GM19438 (cell line): ENCODE measurements around the gene HLCS.

Experiments
- ATAC-seq: cut with Tn5 transposase; IDR thresholded peaks from one replicate; pipeline ENCODE4 v1.9.1; 2021; ENCODE audit warnings: low read depth; ENCODE audit not compliant: unreplicated experiment

The HLCS gene

DNA sequence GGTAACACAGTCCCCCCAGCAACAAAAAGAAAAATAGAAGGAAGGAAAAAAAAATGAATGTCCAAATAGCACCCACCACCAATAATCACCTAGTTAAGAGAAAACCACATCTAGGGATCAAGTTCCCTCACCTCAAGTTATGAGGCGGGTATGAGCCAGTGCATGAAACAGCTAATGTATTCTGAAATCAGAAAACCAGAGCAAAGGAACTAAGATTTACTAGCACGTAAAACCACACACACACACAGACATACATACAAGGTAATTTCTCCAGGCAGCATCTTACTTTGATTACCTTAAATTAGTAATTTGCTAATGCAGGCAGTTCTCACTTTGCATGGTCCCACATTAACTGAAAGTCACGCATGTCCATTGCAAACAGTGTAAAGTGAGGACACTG lies 109.8 kb downstream of the HLCS start:
- ATAC-seq: no peak

DNA sequence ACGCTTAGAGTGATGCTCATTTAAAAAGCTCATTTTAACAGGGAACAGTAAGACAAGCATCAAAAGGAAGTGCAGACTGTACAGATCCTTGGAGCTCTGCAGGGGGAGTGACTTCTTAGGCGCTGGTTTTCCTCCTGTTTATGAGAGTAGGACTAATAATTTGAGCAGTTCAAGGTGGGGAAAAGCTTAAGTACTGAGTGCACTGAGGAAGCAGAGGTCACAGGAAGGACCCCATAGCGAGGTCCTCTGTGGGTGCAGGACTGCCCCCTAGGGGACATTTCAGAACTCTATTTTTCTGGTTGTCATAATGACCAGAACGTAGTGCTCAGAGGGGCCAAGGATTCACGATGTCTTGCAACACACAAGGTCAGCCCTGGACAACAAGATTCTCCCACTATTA lies 112.1 kb downstream of the HLCS start:
- no peak for ATAC-seq

DNA sequence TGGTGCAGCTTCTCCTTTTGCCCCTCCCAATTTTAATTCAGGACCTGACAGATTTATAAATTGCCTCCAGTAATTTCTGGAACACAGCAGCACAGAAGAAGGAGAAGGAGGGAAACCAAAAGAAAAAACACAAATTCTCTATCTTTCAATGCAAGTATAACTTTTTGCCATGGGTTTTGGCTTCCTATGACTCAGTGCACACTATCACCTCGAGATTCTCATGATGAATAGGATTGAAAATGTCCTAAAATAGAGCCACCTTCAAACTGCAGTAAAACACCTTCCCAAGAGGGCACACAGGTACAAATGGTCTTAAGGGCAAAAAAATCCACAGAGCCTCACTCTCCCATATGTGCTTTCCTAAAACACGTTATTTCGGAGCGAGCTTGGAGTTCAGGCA lies 113.6 kb downstream of the HLCS start:
- ATAC-seq: no peak

DNA sequence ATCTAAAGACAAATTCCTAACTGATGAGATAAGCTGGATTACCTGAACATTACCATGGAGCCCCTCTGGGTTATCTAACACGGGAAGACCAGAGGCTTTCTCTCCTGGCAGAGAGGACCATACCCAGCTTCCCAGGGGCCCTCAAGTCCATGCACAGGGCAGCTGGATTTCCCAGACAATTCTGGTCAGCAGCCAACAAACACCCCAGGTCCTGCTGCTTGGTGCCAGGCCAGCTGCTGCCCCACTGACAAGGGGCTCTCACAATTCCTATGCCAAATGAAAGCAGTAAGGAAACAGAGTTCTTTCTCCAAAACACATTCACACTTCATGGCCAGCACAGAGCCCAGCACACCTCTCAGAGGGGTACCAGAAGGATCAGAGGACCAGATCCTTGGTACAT lies 114.2 kb downstream of the HLCS start:
- no peak for ATAC-seq

DNA sequence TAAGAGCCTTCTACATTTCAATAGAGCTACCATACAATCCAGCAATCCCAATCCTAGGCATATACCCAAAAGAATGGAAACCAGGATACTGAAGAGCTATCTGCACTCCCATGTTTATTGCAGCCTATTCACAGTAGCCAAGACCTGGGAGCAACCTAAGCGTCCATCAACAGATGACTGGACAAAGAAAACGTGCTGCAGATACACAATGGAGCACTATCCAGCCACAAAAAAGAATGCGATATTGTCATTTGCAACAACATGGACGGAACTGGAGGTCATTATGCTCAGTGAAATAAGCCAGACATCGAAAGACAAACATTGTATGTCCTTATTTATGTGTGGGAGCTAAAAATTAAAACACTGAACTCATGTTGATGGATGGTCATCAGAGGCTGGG lies 115.3 kb downstream of the HLCS start:
- no peak for ATAC-seq

DNA sequence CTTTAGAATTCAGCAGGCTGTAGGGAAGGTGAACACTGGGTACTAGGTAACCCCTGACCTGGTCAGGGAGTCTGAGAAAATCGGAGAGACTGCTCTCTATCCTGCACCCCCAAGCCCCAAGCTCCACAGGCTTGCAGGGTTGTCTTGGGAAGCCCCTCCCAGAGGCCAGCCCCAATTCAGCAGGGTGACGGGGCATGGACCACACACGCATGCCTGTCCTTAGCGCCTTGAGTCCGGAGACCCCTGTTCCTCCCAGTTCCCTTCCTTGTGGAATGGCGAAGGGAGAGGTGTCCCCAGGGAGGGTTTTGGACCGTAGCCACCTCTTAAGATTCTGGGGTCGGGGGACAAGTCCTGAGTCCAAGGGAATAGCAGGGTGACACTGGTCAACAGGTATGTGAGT lies 116.1 kb downstream of the HLCS start:
- ATAC-seq: no peak

DNA sequence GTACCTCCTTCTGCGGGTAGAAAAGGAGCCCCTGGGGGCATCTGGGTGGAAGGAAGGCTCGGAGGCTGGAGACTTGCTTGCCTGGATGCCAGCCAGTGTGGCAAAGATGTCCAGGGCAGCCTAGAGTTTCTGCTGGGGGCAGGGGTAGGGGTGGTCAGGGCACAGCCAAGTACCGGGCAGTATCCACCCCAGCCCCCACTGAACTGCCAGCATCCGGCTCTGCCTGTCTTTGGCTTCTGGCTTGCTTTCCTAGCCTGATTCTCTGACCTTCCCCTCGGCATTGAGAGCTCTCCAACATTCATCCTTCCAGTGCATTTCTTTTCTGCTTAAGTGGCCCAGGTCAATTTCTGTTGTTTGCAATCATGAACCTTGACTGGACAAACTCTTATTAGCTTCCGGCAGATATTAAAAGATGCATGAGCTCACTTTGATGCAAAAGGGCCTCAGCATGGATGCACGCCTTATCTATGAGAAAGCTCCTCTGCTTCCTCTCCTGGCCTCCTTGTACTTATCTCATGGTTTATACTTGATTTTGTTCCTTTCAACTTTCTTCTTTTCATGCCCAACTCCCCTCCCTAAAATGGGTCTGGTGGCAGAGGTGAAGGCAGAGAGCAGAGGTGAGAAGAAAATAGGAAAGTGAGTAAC lies 116.9 kb downstream of the HLCS start:
- no peak for ATAC-seq

DNA sequence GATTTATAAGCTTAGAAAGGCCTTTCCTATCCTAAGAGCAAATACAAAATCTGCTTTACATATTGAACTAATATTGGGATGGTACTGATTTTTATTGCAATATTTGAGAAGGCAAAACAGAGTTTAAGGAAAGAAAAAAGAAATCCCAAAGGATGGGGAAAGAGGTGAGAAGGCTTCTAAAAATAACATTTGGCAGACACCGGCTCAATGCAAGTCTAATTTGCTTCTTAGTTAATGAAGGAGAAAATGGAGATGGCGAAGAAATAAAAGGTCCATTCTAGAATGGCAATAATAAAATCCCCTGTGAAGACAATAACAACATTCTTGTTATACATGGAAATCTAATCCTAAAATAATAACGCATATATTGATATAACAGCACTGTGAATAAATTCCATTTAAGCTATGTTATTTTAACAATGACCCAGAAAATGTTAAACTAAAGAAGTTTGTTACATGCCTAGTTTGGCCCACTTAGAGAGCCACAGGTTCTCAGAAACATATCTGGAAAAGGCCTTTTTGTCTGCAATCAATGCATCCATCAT lies 117.7 kb downstream of the HLCS start:
- no peak for ATAC-seq

DNA sequence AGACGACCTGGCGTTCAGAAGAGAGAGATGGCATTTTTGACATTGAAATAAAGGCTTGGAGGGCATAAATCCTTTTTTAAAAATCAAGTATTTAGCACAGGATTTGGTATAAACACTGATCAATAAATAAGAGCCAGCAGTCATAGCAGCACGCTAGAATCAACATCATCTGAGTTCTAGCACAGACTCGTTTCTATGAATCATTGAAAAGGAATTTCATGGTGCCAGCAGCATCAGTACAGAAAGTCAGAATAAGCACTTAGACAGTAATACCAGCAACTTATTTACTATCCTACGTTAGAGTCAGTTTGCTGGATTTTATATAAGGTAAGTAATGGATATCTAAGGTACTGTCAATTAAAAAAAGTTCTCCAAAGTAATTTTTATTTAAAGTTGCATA lies 119.3 kb downstream of the HLCS start:
- no peak for ATAC-seq

DNA sequence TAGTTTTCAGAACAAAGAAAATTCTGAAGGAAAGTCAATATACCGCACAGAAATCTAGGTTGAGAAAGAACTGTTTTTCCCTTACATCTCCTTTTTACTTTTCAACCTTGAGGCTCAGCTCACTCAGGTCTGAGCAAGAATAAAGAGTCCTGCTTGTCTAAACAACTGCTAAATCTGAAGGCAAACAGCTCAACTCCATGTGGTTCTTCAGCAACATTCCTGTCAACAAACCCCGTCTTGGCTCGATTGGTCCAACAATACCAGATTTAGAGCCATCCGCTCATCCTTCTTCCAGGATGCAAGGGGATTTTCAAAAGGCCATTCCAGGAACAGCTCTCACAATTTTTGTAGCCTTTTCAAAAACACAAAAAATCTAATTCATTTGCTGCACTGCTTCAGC lies 119.8 kb downstream of the HLCS start:
- no peak for ATAC-seq

DNA sequence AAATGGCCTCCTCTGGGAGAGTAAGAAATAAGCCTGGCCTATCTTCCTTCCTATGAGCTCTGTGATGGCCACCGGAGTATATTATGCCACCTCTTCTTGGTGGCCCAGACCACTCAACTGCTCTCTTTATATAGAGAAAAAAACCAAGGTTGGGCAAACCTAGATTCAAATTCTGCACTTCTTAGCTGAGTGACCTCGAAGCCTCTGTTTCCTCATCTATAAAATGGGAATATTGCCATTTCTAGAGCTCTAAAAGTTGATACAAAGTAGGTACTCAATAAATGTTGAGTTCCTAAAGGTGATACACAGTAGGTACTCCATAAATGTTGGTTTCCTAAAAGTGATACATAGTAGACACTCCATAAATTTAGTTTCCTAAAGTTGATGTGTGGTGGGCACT lies 120.7 kb downstream of the HLCS start:
- no peak for ATAC-seq

DNA sequence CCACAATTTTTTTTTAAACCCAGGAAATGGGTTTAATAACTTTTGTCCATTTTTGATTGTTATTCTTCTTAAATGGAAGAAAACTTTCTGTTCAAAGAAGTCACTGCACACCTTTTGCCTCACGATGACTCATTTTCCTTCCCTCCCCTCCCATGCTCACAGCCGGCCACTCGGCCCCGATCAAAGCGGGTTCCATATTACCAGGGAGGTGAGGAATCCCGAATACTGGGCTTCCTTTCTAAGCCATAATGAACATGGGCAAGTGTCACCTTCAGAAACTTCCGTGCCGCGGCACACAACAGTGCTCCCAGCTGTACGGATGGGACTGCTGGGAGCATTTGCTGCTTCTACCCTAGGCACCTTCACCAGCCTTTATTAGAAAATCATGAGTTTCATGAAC lies 121.4 kb downstream of the HLCS start:
- no peak for ATAC-seq

DNA sequence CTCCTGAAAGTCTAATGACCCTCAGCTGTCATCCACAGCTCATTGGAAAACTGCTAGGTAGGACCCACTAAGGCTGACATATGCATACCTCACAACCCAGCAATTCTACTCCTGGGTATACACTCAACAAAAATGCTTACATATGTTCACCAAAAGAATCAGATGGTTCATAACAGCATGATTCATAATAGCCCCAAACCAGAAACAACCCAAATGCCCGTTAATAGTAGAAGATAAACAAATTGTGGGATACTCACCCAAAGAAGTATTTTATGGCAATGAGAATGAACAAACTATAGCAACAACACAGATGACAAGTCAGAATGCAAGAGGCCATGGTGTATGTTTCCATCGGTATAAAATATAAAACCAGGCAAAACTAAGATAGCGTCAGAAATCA lies 124.6 kb downstream of the HLCS start:
- ATAC-seq: no peak

DNA sequence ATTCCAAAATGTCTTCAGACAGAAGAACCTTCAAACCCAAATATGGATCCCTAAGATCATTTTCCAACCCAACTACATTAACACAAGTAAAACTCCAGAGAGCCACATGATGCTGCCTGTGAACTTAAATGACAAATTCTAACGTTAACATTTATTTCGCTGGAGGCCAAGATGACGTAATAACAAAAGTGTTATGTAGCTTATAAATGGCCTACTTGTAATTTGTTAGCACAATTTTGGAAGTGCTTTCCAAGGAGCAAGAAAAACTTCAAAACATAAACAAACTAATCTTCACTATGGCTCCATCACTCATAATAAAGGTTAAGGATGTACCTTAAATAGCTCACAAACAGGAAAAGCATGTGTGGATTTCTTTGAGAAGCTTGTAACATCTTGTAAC lies 126.7 kb downstream of the HLCS start:
- no peak for ATAC-seq

DNA sequence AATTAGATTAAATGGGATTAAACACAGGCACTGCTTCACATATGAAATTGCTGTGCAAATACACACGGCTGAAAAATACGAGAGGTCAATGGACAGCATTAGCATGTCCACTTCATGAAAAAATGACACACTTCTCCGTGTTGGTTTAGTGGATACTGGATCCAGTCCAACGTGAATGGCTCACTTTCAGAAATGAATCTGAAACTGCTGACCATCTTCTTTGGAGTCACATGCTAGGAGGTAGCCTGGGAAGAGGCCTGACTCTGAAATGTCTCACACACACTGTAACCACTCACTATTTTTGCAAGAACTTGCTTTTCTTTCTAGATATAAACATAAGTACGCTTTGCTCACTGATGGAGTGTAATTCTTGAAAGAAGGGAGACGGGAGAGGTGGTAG lies 127.3 kb downstream of the HLCS start:
- no peak for ATAC-seq

DNA sequence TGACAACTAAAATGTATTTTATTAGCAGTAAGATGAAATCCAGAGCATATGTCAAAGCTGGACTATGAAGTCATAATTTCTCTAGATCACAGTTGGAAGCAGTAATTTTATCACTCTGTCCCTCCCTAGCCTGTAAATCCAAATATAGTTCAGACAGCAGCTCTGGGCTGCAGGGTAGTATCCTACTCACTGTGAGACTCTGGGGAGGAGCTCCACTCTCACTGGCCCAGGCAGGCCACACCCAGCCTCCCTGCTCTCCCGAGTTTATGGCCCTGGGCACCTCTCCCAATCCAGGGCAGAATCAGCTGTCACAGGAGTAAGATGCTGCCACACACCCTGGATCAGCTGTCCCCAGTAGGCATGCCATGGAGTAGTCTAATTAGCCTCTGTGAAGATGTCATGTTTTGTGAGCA lies 131.1 kb downstream of the HLCS start:
- no peak for ATAC-seq

DNA sequence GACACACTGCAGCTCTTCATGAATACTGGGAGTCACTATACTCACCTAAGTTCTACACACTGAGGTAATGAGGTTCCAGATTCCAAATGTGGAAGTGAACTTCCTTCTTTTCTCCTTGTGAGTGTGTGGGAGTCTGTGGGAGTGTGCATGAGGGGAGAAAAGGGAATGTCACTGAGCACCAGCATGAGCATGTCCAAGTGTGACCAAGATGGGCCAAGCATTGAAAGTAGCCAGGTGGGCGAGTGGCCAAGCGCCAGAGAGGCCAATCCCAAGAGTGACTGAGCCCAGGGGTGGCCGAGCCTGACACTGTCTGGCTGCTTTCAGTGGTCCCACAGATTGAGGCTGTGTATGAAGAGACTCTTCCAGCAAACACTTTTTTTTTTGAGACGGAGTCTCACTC lies 132.3 kb downstream of the HLCS start:
- no peak for ATAC-seq

DNA sequence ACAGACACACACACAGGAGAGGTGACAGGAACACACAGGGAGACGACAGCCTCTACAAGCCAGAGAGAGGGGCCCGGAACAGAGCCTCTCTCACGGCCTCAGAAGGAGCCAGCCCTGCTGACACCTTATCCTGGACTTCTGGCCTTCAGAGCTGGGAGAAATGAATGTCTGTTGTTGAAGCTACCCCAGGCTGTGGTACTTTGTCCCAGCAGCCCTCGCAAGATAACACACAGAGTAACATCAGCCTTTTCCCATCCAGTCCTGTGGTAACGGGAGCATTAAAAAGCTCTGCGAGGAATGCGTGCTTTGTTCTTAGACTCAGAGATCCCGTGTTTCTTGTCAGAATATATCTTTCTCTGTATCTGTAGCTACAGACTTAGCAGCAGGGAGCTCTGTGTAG lies 136.4 kb downstream of the HLCS start:
- ATAC-seq: no peak

DNA sequence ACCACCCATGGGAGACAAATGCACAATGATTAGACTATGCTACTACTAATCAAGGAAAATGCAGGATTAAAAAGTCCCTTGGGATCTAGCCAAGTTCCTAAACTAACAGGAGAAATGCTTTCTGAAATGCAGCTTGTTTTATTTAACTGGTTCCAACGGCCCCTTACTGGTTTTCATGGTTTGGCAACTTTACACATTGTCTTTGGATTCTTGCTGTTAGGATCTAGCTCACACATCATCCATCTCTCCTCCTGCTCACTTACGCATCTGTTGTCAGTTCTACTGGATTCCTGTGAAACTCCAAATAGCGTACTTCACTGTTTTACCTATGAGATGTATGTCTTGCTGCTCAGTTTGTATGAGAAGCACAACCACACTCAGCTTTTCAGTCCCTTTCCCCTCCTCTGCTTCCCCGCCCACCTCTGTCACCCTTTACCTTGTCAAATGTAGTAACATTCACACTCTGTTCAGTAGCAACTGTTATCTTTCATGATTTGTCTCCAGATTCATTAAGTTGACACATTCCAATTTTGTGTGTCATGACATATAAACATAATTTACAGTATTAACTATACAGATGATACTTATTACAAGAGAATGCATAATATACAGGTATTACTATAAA lies 137.5 kb downstream of the HLCS start:
- no peak for ATAC-seq

DNA sequence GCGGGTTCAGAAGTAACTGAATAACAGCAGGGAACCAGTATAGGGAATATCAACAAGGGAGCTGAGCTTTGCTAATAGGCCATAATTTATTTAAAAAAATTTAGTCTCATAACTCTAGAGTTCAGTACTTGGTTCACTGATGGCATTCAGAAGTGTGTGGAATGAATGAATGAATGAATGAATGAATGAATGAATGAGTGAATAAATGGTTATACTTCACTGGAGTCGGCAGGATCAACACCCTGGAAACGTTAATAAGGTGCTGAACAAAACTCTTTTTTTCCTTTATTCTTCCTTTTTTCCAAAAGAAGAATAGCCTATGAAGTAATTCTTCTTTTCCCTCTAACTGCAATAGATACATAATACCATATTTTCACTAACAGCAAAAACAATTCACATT lies 138.3 kb downstream of the HLCS start:
- ATAC-seq: no peak

DNA sequence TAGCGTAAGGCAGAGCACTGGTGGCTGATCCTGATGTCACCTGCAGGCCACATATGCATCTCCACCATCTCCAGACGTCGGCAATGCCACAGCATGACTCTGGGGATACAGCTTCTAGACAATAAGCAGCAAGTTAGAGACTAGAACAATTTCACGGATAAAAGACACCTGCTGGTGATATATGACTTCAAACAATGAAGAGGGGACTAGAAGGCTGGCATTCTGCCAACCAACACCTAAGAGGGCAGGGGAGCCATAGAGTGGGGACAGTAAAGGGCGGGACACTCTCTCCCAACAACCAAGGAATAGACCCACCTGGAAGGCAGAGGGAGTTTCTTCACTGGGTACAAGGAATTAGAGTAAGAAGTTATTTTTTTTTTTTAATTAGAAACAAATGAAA lies 140.8 kb downstream of the HLCS start:
- no peak for ATAC-seq

DNA sequence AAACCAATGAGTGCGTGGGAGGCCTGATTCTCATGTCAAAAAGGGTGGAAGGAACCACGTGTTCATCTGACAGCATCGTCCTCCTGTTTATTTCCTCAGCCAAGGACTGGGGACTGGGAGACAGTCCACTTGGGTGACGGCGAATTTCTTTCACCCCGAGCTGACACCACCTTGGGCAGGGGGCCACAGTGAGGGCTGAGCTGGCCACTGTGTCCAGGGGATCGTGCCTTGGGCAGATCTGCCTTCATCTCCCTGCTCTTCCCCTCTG lies 145.5 kb downstream of the HLCS start:
- ATAC-seq: no peak
